Measurements from ENCODE around the gene PRKAB2. TPM values are rescaled to one million over a fixed set of nuclear protein-coding genes. Genes with fewer than 3 reads are reported as not detected.

The PRKAB2 gene
- total and polyA plus RNA-seq, 2 donors (not counting 1 experiment from before 2014, with no cell fraction given), result 8.4 to 17.1 TPM

- TF ChIP-seq, protein P1, sequence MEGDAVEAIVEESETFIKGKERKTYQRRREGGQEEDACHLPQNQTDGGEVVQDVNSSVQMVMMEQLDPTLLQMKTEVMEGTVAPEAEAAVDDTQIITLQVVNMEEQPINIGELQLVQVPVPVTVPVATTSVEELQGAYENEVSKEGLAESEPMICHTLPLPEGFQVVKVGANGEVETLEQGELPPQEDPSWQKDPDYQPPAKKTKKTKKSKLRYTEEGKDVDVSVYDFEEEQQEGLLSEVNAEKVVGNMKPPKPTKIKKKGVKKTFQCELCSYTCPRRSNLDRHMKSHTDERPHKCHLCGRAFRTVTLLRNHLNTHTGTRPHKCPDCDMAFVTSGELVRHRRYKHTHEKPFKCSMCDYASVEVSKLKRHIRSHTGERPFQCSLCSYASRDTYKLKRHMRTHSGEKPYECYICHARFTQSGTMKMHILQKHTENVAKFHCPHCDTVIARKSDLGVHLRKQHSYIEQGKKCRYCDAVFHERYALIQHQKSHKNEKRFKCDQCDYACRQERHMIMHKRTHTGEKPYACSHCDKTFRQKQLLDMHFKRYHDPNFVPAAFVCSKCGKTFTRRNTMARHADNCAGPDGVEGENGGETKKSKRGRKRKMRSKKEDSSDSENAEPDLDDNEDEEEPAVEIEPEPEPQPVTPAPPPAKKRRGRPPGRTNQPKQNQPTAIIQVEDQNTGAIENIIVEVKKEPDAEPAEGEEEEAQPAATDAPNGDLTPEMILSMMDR (IDR thresholded peaks at IDR 0.05), result no peak
- TF ChIP-seq EZH2 (IDR thresholded peaks at IDR 0.05; ENCODE audit: borderline replicate concordance, insufficient read depth, low read depth, low read length, poor library complexity, severe bottlenecking), result no peak
- Mint-ChIP-seq H3K4me1 (peaks cover 34% of the 10 kb centered on the region), H3K27ac (peak overlapping the region; percentile 91), H3K9me3 (ENCODE audit: insufficient read depth) (no peaks in the 10 kb centered on the region), H3K4me3 (peak overlapping the region; percentile 95), H3K27me3 (no peaks in the 10 kb centered on the region)
- ChIA-PET POLR2A (interaction anchor here (0.7 to 1.3 kb wide), 2 partner anchors 72 to 87 kb away, joined by 5 to 8 read pairs; no protein-coding TSS in a partner anchor), CTCF (interaction anchor here (1.2 to 4.0 kb wide), 3 partner anchors 54 to 71 kb away, joined by 3 to 63 read pairs (median 4); partner anchors contain the start of genes CHD1L and FMO5)
- peaks cover 3 to 5% of the 10 kb centered on the region in 2 experiments for H3K36me3 ChIP-seq (replicated peaks in 1 of 2; ENCODE audit: control extremely low read depth in 1 of 2, control insufficient read depth in 1 of 2, extremely low read depth in 1 of 2, insufficient read depth in 2 of 2, low read length in 1 of 2)
- H3K27ac ChIP-seq (ENCODE audit: low read length in 2 of 2), result peak overlapping the region; percentile 56 to 86
- H3K27me3 ChIP-seq (replicated peaks in 1 of 4; ENCODE audit: control extremely low read depth in 1 of 4, control insufficient read depth in 3 of 4, insufficient read depth in 4 of 4, low read length in 3 of 4), result no peaks in the 10 kb centered on the region
- DNase-seq (peak; percentile 40), ATAC-seq (ENCODE audit: low read depth) (no peak)
- WGBS (ENCODE audit: insufficient coverage), result 0% methylated on average over 24 of the region's 32 CpGs
- peaks cover 21 to 22% of the 10 kb centered on the region in 2 donors for H3K4me1 ChIP-seq (ENCODE audit: control insufficient read depth in 2 of 2, insufficient read depth in 2 of 2, low read length in 2 of 2)
- H3K79me2 ChIP-seq (ENCODE audit: control insufficient read depth, insufficient read depth, low read length), result peaks cover 49% of the 10 kb centered on the region
- H3K9me3 ChIP-seq (ENCODE audit: control extremely low read depth in 1 of 3, control insufficient read depth in 2 of 3, insufficient read depth in 1 of 3, low read length in 2 of 3), result peaks cover 0 to 2% (median 0%) of the 10 kb centered on the region in 3 donors
- H3K4me3 ChIP-seq (ENCODE audit: control extremely low read depth in 1 of 5, extremely low read depth in 1 of 5, insufficient read depth in 1 of 5, low read depth in 2 of 5, low read length in 4 of 5), result peak overlapping the region; percentile 77 to 93 (median 88)
- H2AFZ ChIP-seq (ENCODE audit: insufficient read depth, low read depth, low read length, poor library complexity, severe bottlenecking), result peak overlapping the region; percentile 90
- intact Hi-C loops (cut with micrococcal nuclease), result loop anchor here (1.0 kb wide), 3 partner anchors 54 to 86 kb away; partner anchors contain the start of genes CHD1L and FMO5
- H3K9ac ChIP-seq (ENCODE audit: low read length), result peak overlapping the region; percentile 75
- peak overlapping the region; percentile 89 for H3K4me2 ChIP-seq (replicated peaks; ENCODE audit: low read depth, low read length, poor library complexity, severe bottlenecking)
- peaks cover 7% of the 10 kb centered on the region for H4K20me1 ChIP-seq (ENCODE audit: control insufficient read depth, insufficient read depth, low read length, poor library complexity, severe bottlenecking)
These were observed 687 bp downstream of the PRKAB2 start for GRCh38 chr1:147171399-147172167.
